GM12891 (cell line): ENCODE results near the gene ARHGAP12.

ENCODE experiments used
- PAX5 ChIP-seq: IDR thresholded peaks from 2 replicates; pipeline ENCODE4 v1.6.1; 2011; ENCODE audit warnings: low read length, moderate library complexity, mild to moderate bottlenecking; ENCODE audit not compliant: insufficient read depth, severe bottlenecking
- POLR2A ChIP-seq: IDR thresholded peaks from 2 replicates; pipeline ENCODE4 v1.6.1; 2011; ENCODE audit warnings: low read depth, low read length, control low read depth
- POLR2AphosphoS5 ChIP-seq: IDR thresholded peaks from 2 replicates; pipeline ENCODE4 v1.6.1; 2011; ENCODE audit warnings: low read depth, low read length, control low read depth
- POU2F2 ChIP-seq: IDR thresholded peaks from 2 replicates; pipeline ENCODE4 v1.6.1; 2011; ENCODE audit warnings: low read depth, mild to moderate bottlenecking, control low read depth, low read length, moderate library complexity
- SPI1 ChIP-seq: IDR thresholded peaks from 2 replicates; pipeline ENCODE4 v1.6.1; 2011; ENCODE audit warnings: low read depth, low read length, control low read depth
- TAF1 ChIP-seq: IDR thresholded peaks from 2 replicates; pipeline ENCODE4 v1.6.1; 2011; ENCODE audit warnings: low read depth, low read length, control low read depth

GRCh38 chr10:31886885-31887284, 41.7 kb downstream of the ARHGAP12 start:
- TF ChIP-seq POLR2A = no peak
- TF ChIP-seq POLR2AphosphoS5 = no peak
- no peak for TF ChIP-seq POU2F2
- no peak for TF ChIP-seq TAF1
- TF ChIP-seq SPI1 = no peak
- TF ChIP-seq PAX5 = no peak
